Measurements from ENCODE around the gene ATP8A2.

ATP8A2 gene

DNA sequence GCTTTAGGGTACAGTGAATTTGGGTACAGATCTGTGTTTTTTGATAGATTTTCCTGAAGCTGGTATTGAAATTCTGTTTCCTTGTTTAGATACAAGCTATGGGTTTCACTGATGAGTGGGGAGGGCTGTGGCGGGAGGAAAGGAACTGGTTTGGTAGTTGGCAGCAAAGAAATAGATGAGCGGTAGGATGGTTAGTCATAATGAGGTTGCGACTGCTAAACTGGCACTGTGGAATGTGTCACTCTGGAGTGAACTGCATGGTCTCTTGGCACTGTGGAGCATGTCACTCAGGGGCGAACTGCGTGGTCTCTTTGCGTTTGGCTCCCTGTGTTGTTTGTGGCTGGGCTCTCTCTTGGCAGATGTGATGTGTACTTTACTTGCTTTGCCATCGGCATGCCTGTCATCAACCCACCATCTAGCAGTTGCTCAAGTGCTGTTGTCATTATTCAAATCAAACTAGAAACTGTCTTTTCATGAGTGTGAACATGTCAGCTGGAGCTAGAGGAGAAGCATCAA lies 82.1 kb downstream of the ATP8A2 start:
- H3K9me3 ChIP-seq (ENCODE audit: control insufficient read depth in 2 of 2, low read length in 2 of 2) = no peaks in the 10 kb centered on the region

GRCh38 chr13:25455146-25455545 lies 83.4 kb downstream of the ATP8A2 start:
- no peak overlapping the region for H3K9ac ChIP-seq (ENCODE audit: low read depth in 1 of 2, low read length in 2 of 2)
- no peak overlapping the region for H3K4me3 ChIP-seq (ENCODE audit: low read length in 2 of 2)

More for the DNA sequence above, 82.1 kb downstream of the ATP8A2 start:
- Histone ChIP-seq H3K4me1 (ENCODE audit: control insufficient read depth in 2 of 2, insufficient read depth in 2 of 2, low read length in 2 of 2) (no peaks in the 10 kb centered on the region), H3K27me3 (ENCODE audit: control insufficient read depth in 2 of 2, insufficient read depth in 2 of 2, low read length in 2 of 2) (no peaks in the 10 kb centered on the region), H3K4me3 (ENCODE audit: low read length in 2 of 2) (no peak overlapping the region), H3K9ac (ENCODE audit: low read depth in 1 of 2, low read length in 2 of 2) (no peak overlapping the region), H3K27ac (ENCODE audit: low read depth in 2 of 2, low read length in 2 of 2) (no peak overlapping the region), H3K36me3 (ENCODE audit: control insufficient read depth in 2 of 2, insufficient read depth in 2 of 2, low read length in 2 of 2) (no peaks in the 10 kb centered on the region)

DNA sequence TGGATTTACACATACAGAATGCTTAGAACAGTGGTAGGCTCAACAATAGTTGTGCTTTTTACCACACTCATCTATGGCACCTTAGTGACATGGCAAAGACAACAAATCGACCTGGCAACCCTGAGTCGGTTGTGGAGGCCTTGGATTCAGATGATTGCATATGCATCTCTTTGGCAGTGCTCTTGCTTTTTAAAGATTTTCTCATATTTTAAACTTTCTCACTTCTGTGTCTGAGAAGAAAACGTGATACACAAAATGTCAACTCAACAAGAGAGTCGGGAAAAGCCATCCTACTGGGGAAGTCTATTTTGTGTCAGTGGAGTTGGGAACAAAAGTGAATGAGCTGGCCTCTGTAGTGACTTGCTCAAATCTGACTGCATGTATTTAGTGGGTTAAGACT lies 85.8 kb downstream of the ATP8A2 start:
- Histone ChIP-seq H3K36me3 (ENCODE audit: control insufficient read depth in 2 of 2, insufficient read depth in 2 of 2, low read length in 2 of 2) (no peaks in the 10 kb centered on the region), H3K9ac (ENCODE audit: low read depth in 1 of 2, low read length in 2 of 2) (no peak overlapping the region), H3K4me1 (ENCODE audit: control insufficient read depth in 2 of 2, insufficient read depth in 2 of 2, low read length in 2 of 2) (no peaks in the 10 kb centered on the region), H3K27ac (ENCODE audit: low read depth in 2 of 2, low read length in 2 of 2) (no peak overlapping the region), H3K4me3 (ENCODE audit: low read length in 2 of 2) (no peak overlapping the region), H3K9me3 (ENCODE audit: control insufficient read depth in 2 of 2, low read length in 2 of 2) (no peaks in the 10 kb centered on the region), H3K27me3 (ENCODE audit: control insufficient read depth in 2 of 2, insufficient read depth in 2 of 2, low read length in 2 of 2) (no peaks in the 10 kb centered on the region)

More at GRCh38 chr13:25455146-25455545, 83.4 kb downstream of the ATP8A2 start:
- Histone ChIP-seq H3K36me3 (ENCODE audit: control insufficient read depth in 2 of 2, insufficient read depth in 2 of 2, low read length in 2 of 2) (no peaks in the 10 kb centered on the region), H3K9me3 (ENCODE audit: control insufficient read depth in 2 of 2, low read length in 2 of 2) (no peaks in the 10 kb centered on the region), H3K27ac (ENCODE audit: low read depth in 2 of 2, low read length in 2 of 2) (no peak overlapping the region), H3K4me1 (ENCODE audit: control insufficient read depth in 2 of 2, insufficient read depth in 2 of 2, low read length in 2 of 2) (no peaks in the 10 kb centered on the region), H3K27me3 (ENCODE audit: control insufficient read depth in 2 of 2, insufficient read depth in 2 of 2, low read length in 2 of 2) (no peaks in the 10 kb centered on the region)

GRCh38 chr13:25462301-25463125 lies 90.7 kb downstream of the ATP8A2 start:
- Histone ChIP-seq H3K27me3 (ENCODE audit: control insufficient read depth in 2 of 2, insufficient read depth in 2 of 2, low read length in 2 of 2) (no peaks in the 10 kb centered on the region), H3K36me3 (ENCODE audit: control insufficient read depth in 2 of 2, insufficient read depth in 2 of 2, low read length in 2 of 2) (no peaks in the 10 kb centered on the region), H3K9ac (ENCODE audit: low read depth in 1 of 2, low read length in 2 of 2) (no peak overlapping the region), H3K9me3 (ENCODE audit: control insufficient read depth in 2 of 2, low read length in 2 of 2) (no peaks in the 10 kb centered on the region), H3K27ac (ENCODE audit: low read depth in 2 of 2, low read length in 2 of 2) (no peak overlapping the region), H3K4me1 (ENCODE audit: control insufficient read depth in 2 of 2, insufficient read depth in 2 of 2, low read length in 2 of 2) (no peaks in the 10 kb centered on the region), H3K4me3 (ENCODE audit: low read length in 2 of 2) (no peak overlapping the region)

GRCh38 chr13:25463496-25463895 lies 91.7 kb downstream of the ATP8A2 start:
- H3K9me3 ChIP-seq (ENCODE audit: control insufficient read depth in 2 of 2, low read length in 2 of 2) = no peaks in the 10 kb centered on the region
- no peaks in the 10 kb centered on the region for H3K4me1 ChIP-seq (ENCODE audit: control insufficient read depth in 2 of 2, insufficient read depth in 2 of 2, low read length in 2 of 2)
- H3K27me3 ChIP-seq (ENCODE audit: control insufficient read depth in 2 of 2, insufficient read depth in 2 of 2, low read length in 2 of 2) = no peaks in the 10 kb centered on the region
- H3K36me3 ChIP-seq (ENCODE audit: control insufficient read depth in 2 of 2, insufficient read depth in 2 of 2, low read length in 2 of 2) = no peaks in the 10 kb centered on the region
- H3K4me3 ChIP-seq (ENCODE audit: low read length in 2 of 2) = no peak overlapping the region
- no peak overlapping the region for H3K9ac ChIP-seq (ENCODE audit: low read depth in 1 of 2, low read length in 2 of 2)
- H3K27ac ChIP-seq (ENCODE audit: low read depth in 2 of 2, low read length in 2 of 2) = no peak overlapping the region

DNA sequence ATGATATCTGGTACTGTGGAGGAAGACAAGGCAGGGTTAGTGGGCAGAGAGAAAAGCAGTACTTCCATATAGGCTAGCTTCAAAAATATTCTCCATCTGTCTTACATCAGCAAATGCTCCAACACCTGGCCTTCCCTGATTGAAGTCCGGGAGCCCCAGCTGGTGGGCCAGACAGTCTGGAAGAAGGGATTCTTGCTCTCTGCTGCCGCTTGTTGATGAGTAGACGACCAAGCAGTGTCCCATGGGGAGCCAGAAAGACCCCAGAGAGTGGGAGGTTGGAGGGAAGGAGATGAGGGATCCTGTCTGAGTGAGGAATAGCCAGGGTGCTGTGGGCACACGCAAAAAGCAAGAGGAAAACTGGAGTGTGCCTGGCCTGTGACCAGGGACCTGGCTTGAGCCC lies 95.1 kb downstream of the ATP8A2 start:
- no peak overlapping the region for H3K9ac ChIP-seq (ENCODE audit: low read depth in 1 of 2, low read length in 2 of 2)
- H3K36me3 ChIP-seq (ENCODE audit: control insufficient read depth in 2 of 2, insufficient read depth in 2 of 2, low read length in 2 of 2) = no peaks in the 10 kb centered on the region
- H3K4me1 ChIP-seq (ENCODE audit: control insufficient read depth in 2 of 2, insufficient read depth in 2 of 2, low read length in 2 of 2) = no peaks in the 10 kb centered on the region
- no peaks in the 10 kb centered on the region for H3K9me3 ChIP-seq (ENCODE audit: control insufficient read depth in 2 of 2, low read length in 2 of 2)
- no peak overlapping the region for H3K27ac ChIP-seq (ENCODE audit: low read depth in 2 of 2, low read length in 2 of 2)
- no peaks in the 10 kb centered on the region for H3K27me3 ChIP-seq (ENCODE audit: control insufficient read depth in 2 of 2, insufficient read depth in 2 of 2, low read length in 2 of 2)
- no peak overlapping the region for H3K4me3 ChIP-seq (ENCODE audit: low read length in 2 of 2)

DNA sequence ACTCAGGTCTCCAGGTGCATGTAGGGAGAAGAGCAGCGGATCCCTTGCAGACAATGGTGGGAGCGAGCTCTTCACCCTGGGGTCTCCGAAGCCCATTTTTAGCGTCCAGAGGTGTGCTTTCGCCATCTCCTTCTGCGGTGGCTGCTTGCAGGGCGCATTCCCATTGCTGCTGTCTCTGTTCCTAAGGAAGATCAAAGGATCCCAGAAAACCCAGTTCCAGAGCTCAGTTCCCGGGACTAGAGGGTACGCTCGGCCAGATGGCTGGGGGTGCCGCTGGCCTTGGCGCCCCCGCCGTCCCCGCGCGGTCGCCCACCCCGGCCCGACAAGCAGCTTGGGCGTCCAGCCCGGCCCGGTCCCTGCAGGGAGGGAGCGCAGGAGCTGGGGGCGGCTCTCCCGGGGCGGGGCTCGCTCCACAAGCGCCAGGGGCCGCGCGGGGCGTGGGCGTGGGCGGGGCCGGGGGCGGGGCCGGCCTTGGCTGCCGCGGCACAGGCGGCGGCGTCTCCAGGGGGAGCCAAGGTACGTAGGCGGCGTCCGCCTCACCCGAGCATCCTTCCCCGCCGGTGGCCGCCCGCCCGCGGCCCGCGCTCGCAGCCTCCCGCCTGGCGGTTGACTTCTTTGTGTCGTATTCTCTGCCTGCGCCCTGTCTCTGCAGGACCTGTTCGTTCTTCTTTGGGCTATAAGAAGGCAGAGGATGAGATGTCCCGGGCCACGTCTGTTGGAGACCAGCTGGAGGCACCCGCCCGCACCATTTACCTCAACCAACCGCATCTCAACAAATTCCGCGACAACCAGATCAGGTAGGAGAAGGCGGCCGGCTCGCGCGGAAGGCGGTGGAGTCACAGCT lies 96.8 kb downstream of the ATP8A2 start:
- Histone ChIP-seq H3K27ac (ENCODE audit: low read depth in 2 of 2, low read length in 2 of 2) (no peak overlapping the region), H3K36me3 (ENCODE audit: control insufficient read depth in 2 of 2, insufficient read depth in 2 of 2, low read length in 2 of 2) (no peaks in the 10 kb centered on the region), H3K27me3 (ENCODE audit: control insufficient read depth in 2 of 2, insufficient read depth in 2 of 2, low read length in 2 of 2) (no peaks in the 10 kb centered on the region), H3K9ac (ENCODE audit: low read depth in 1 of 2, low read length in 2 of 2) (no peak overlapping the region), H3K4me1 (ENCODE audit: control insufficient read depth in 2 of 2, insufficient read depth in 2 of 2, low read length in 2 of 2) (no peaks in the 10 kb centered on the region), H3K9me3 (ENCODE audit: control insufficient read depth in 2 of 2, low read length in 2 of 2) (no peaks in the 10 kb centered on the region), H3K4me3 (ENCODE audit: low read length in 2 of 2) (no peak overlapping the region)

GRCh38 chr13:25469169-25469525 lies 97.4 kb downstream of the ATP8A2 start:
- no peak overlapping the region for H3K4me3 ChIP-seq (ENCODE audit: low read length in 2 of 2)
- no peaks in the 10 kb centered on the region for H3K27me3 ChIP-seq (ENCODE audit: control insufficient read depth in 2 of 2, insufficient read depth in 2 of 2, low read length in 2 of 2)
- H3K27ac ChIP-seq (ENCODE audit: low read depth in 2 of 2, low read length in 2 of 2) = no peak overlapping the region
- no peaks in the 10 kb centered on the region for H3K36me3 ChIP-seq (ENCODE audit: control insufficient read depth in 2 of 2, insufficient read depth in 2 of 2, low read length in 2 of 2)
- no peaks in the 10 kb centered on the region for H3K9me3 ChIP-seq (ENCODE audit: control insufficient read depth in 2 of 2, low read length in 2 of 2)
- H3K9ac ChIP-seq (ENCODE audit: low read depth in 1 of 2, low read length in 2 of 2) = no peak overlapping the region
- H3K4me1 ChIP-seq (ENCODE audit: control insufficient read depth in 2 of 2, insufficient read depth in 2 of 2, low read length in 2 of 2) = no peaks in the 10 kb centered on the region

- H3K9me3 ChIP-seq (ENCODE audit: control insufficient read depth in 2 of 2, low read length in 2 of 2) = no peaks in the 10 kb centered on the region
- H3K27ac ChIP-seq (ENCODE audit: low read depth in 2 of 2, low read length in 2 of 2) = no peak overlapping the region
- no peak overlapping the region for H3K9ac ChIP-seq (ENCODE audit: low read depth in 1 of 2, low read length in 2 of 2)
- no peaks in the 10 kb centered on the region for H3K4me1 ChIP-seq (ENCODE audit: control insufficient read depth in 2 of 2, insufficient read depth in 2 of 2, low read length in 2 of 2)
- H3K4me3 ChIP-seq (ENCODE audit: low read length in 2 of 2) = no peak overlapping the region
- H3K36me3 ChIP-seq (ENCODE audit: control insufficient read depth in 2 of 2, insufficient read depth in 2 of 2, low read length in 2 of 2) = no peaks in the 10 kb centered on the region
- no peaks in the 10 kb centered on the region for H3K27me3 ChIP-seq (ENCODE audit: control insufficient read depth in 2 of 2, insufficient read depth in 2 of 2, low read length in 2 of 2)
Observed at GRCh38 chr13:25473864-25474263, 102.1 kb downstream of the ATP8A2 start.

- no peak overlapping the region for H3K4me3 ChIP-seq (ENCODE audit: low read length in 2 of 2)
- no peaks in the 10 kb centered on the region for H3K4me1 ChIP-seq (ENCODE audit: control insufficient read depth in 2 of 2, insufficient read depth in 2 of 2, low read length in 2 of 2)
- no peaks in the 10 kb centered on the region for H3K27me3 ChIP-seq (ENCODE audit: control insufficient read depth in 2 of 2, insufficient read depth in 2 of 2, low read length in 2 of 2)
- H3K9ac ChIP-seq (ENCODE audit: low read depth in 1 of 2, low read length in 2 of 2) = no peak overlapping the region
- H3K36me3 ChIP-seq (ENCODE audit: control insufficient read depth in 2 of 2, insufficient read depth in 2 of 2, low read length in 2 of 2) = no peaks in the 10 kb centered on the region
- no peak overlapping the region for H3K27ac ChIP-seq (ENCODE audit: low read depth in 2 of 2, low read length in 2 of 2)
- H3K9me3 ChIP-seq (ENCODE audit: control insufficient read depth in 2 of 2, low read length in 2 of 2) = no peaks in the 10 kb centered on the region
Observed at GRCh38 chr13:25478186-25478585, 106.4 kb downstream of the ATP8A2 start.

Measured in mucosa of rectum (tissue), 2 donors.